PC-9 (cell line): ENCODE data around the gene ZBED3. TPM values are rescaled to one million over a fixed set of nuclear protein-coding genes. Genes with fewer than 3 reads are reported as not detected.

Experiments used
- BruUV-seq: library from RNA; stranded (reverse); fragments of 400-500 nt; replicated peaks from 2 replicates; lab custom pipeline; 2021; lab: Mats Ljungman, UMichigan
- CTCF ChIA-PET: fragments of 300-600 bp; sonication (Branson Sonifier 250); formaldehyde crosslinking; loops from one replicate; lab custom pipeline; 2022; ENCODE audit warnings: antibody characterized with exemption; lab: Charles Lee
- POLR2A ChIA-PET: fragments of 300-600 bp; sonication (Branson Sonifier 250); formaldehyde crosslinking; loops from one replicate; lab custom pipeline; 2022; ENCODE audit warnings: antibody characterized with exemption; ENCODE audit not compliant: unreplicated experiment; lab: Charles Lee
- DNase-seq, 2 experiments: peaks; one replicate each; pipeline versions ENCODE4 v3.0.0 to v3.0.0-alpha.2; 2015 to 2022; ENCODE audit warnings: mixed read lengths in 1 of 2
- H2AFZ ChIP-seq: fragments of 200-600 bp; sonication (generic); 2 replicates; pipeline ENCODE4 v1.8.1; 2017; ENCODE audit warnings: antibody characterized with exemption
- H3F3A ChIP-seq: fragments of 200-600 bp; sonication (generic); 2 replicates; pipeline ENCODE4 v1.8.1; 2017; ENCODE audit warnings: antibody characterized with exemption, mild to moderate bottlenecking, low read depth; ENCODE audit not compliant: insufficient read depth
- H3K27ac ChIP-seq: fragments of 200-600 bp; sonication (generic); 2 replicates; pipeline ENCODE4 v1.6.1; 2016; ENCODE audit warnings: mixed run types
- H3K27me3 ChIP-seq: fragments of 200-600 bp; sonication (generic); 2 replicates; pipeline ENCODE4 v1.6.1; 2016; ENCODE audit warnings: low read depth, mixed run types; ENCODE audit not compliant: insufficient read depth
- H3K36me3 ChIP-seq: fragments of 200-600 bp; sonication (generic); 2 replicates; pipeline ENCODE4 v1.6.1; 2016; ENCODE audit warnings: low read depth, mixed run types
- H3K4me1 ChIP-seq: fragments of 200-600 bp; sonication (generic); replicated peaks from 2 replicates; pipeline ENCODE4 v1.6.1; 2016; ENCODE audit warnings: mixed run types; ENCODE audit not compliant: insufficient read depth
- H3K4me2 ChIP-seq: fragments of 200-600 bp; sonication (generic); 2 replicates; pipeline ENCODE4 v1.6.1; 2017; ENCODE audit warnings: mixed run types
- H3K4me3 ChIP-seq: fragments of 200-600 bp; sonication (generic); 2 replicates; pipeline ENCODE4 v1.6.1; 2016; ENCODE audit warnings: mixed run types
- H3K79me2 ChIP-seq: fragments of 200-600 bp; sonication (generic); 2 replicates; pipeline ENCODE4 v1.6.1; 2017; ENCODE audit warnings: low read depth, mixed run types
- H3K9me2 ChIP-seq: fragments of 200-600 bp; sonication (generic); 2 replicates; pipeline ENCODE4 v1.8.1; 2017; ENCODE audit warnings: mild to moderate bottlenecking; ENCODE audit not compliant: insufficient read depth
- H3K9me3 ChIP-seq: fragments of 200-600 bp; sonication (generic); 2 replicates; pipeline ENCODE4 v1.8.1; 2016; ENCODE audit warnings: low read depth; ENCODE audit not compliant: insufficient read depth
- H4K20me1 ChIP-seq: fragments of 200-600 bp; sonication (generic); 2 replicates; pipeline ENCODE4 v1.8.1; 2017; ENCODE audit not compliant: insufficient read depth
- EZH2 ChIP-seq: fragments of 200-600 bp; sonication (generic); IDR thresholded peaks from 2 replicates; pipeline ENCODE4 v1.8.0; 2017; ENCODE audit warnings: antibody characterized with exemption, low read depth
- intact Hi-C: fragments of 100-400 bp; cut with micrococcal nuclease; formaldehyde crosslinking; loops from one replicate; pipeline ENCODE4 v1.10.0; 2022; ENCODE audit not compliant: unreplicated experiment
- total RNA-seq: library from RNA; stranded (reverse); gene quantifications from 2 replicates; pipeline ENCODE4 v1.2.3, GENCODE V29; 2021
- TF ChIP-seq, protein P1 (sequence below): fragments of 200-600 bp; sonication (generic); conservative IDR thresholded peaks from 2 replicates; pipeline ENCODE4 v1.6.1; 2017; ENCODE audit warnings: mixed run types, antibody characterized with exemption, mild to moderate bottlenecking, moderate library complexity

ZBED3 gene
- total RNA-seq, 1 experiment from 2014 or later, result 6.1 TPM

- Histone ChIP-seq H3F3A (no peaks in the 10 kb centered on the region), H3K4me3 (no peak overlapping the region), H3K79me2 (no peaks in the 10 kb centered on the region), H3K9me3 (no peaks in the 10 kb centered on the region), H3K36me3 (peaks cover 22% of the 10 kb centered on the region), H3K9me2 (no peaks in the 10 kb centered on the region), H3K4me2 (no peak overlapping the region), H2AFZ (no peak overlapping the region), H3K27me3 (no peaks in the 10 kb centered on the region), H3K27ac (no peak overlapping the region), H3K4me1 (no peaks in the 10 kb centered on the region), H4K20me1 (no peaks in the 10 kb centered on the region)
- intact Hi-C loops, result no loop called here
- POLR2A ChIA-PET, result no interaction called here
- no TSS peak for BruUV-seq
- CTCF ChIA-PET, result interaction anchor here (0.6 kb wide), 1 partner anchor 427 kb away, joined by 3 read pairs; no protein-coding TSS in a partner anchor
- no peak for DNase-seq
- TF ChIP-seq, protein P1, sequence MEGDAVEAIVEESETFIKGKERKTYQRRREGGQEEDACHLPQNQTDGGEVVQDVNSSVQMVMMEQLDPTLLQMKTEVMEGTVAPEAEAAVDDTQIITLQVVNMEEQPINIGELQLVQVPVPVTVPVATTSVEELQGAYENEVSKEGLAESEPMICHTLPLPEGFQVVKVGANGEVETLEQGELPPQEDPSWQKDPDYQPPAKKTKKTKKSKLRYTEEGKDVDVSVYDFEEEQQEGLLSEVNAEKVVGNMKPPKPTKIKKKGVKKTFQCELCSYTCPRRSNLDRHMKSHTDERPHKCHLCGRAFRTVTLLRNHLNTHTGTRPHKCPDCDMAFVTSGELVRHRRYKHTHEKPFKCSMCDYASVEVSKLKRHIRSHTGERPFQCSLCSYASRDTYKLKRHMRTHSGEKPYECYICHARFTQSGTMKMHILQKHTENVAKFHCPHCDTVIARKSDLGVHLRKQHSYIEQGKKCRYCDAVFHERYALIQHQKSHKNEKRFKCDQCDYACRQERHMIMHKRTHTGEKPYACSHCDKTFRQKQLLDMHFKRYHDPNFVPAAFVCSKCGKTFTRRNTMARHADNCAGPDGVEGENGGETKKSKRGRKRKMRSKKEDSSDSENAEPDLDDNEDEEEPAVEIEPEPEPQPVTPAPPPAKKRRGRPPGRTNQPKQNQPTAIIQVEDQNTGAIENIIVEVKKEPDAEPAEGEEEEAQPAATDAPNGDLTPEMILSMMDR, result peak; percentile 42
- TF ChIP-seq EZH2, result no peak
Observed at GRCh38 chr5:77064040-77064439, 23.0 kb downstream of the ZBED3 start.

GRCh38 chr5:77046416-77047073, 40.5 kb downstream of the ZBED3 start:
- no peak for TF ChIP-seq EZH2
- TF ChIP-seq, protein P1, result no peak
- peaks cover 5% of the 10 kb centered on the region; the same call in 1 of the 2 replicates for H3F3A ChIP-seq
- no peak overlapping the region for H3K4me3 ChIP-seq
- H3K4me2 ChIP-seq, result no peak overlapping the region
- intact Hi-C loops, result no loop called here
- H3K9me2 ChIP-seq, result no peaks in the 10 kb centered on the region
- H4K20me1 ChIP-seq, result no peaks in the 10 kb centered on the region
- H3K79me2 ChIP-seq, result no peaks in the 10 kb centered on the region
- DNase-seq, result no peak
- no peak overlapping the region for H3K27ac ChIP-seq
- POLR2A ChIA-PET, result no interaction called here
- H3K9me3 ChIP-seq, result no peaks in the 10 kb centered on the region
- CTCF ChIA-PET, result no interaction called here
- BruUV-seq, result no TSS peak
- H3K36me3 ChIP-seq, result peaks cover 18% of the 10 kb centered on the region; the same call in 1 of the 2 replicates
- H3K27me3 ChIP-seq, result no peaks in the 10 kb centered on the region
- no peaks in the 10 kb centered on the region for H3K4me1 ChIP-seq
- H2AFZ ChIP-seq, result no peak overlapping the region

- POLR2A ChIA-PET, result no interaction called here
- peaks cover 30% of the 10 kb centered on the region for H3K36me3 ChIP-seq
- peaks cover 4% of the 10 kb centered on the region; the same call in 1 of the 2 replicates for H4K20me1 ChIP-seq
- no peak overlapping the region for H3K4me2 ChIP-seq
- DNase-seq, result no peak
- H3K4me3 ChIP-seq, result no peak overlapping the region
- peaks cover 11% of the 10 kb centered on the region for H3K4me1 ChIP-seq
- 0 out of 2 replicates have a peak, but pooled peaks cover 4% of the 10 kb centered on the region for H3F3A ChIP-seq
- H3K9me2 ChIP-seq, result no peaks in the 10 kb centered on the region
- H3K27me3 ChIP-seq, result no peaks in the 10 kb centered on the region
- intact Hi-C loops, result no loop called here
- TF ChIP-seq, protein P1, result no peak
- no peak for TF ChIP-seq EZH2
- H3K9me3 ChIP-seq, result no peaks in the 10 kb centered on the region
- H2AFZ ChIP-seq, result no peak overlapping the region
- H3K79me2 ChIP-seq, result peaks cover 18% of the 10 kb centered on the region
- CTCF ChIA-PET, result no interaction called here
- no TSS peak for BruUV-seq
- H3K27ac ChIP-seq, result no peak overlapping the region
Observed at GRCh38 chr5:77035950-77036349, 51.1 kb downstream of the ZBED3 start.
